HUDEP-2 (cell line): Measurements from ENCODE around the gene MAML3.

Source experiments
- DNase-seq, 76 experiments: peaks; one replicate each; lab custom pipeline; 2025; ENCODE audit not compliant: unreplicated experiment in 76 of 76; lab: John Stamatoyannopoulos, UW

The MAML3 gene

GRCh38 chr4:139934708-139935195 is 219.2 kb downstream of the MAML3 start:
- DNase-seq = no peak

- no peak for DNase-seq
Measured at GRCh38 chr4:139934057-139934707, 219.8 kb downstream of the MAML3 start.

- DNase-seq = no peak
Measured at GRCh38 chr4:139933541-139933940, 220.4 kb downstream of the MAML3 start.

- DNase-seq = peak in 1 of 76 experiments; percentile 1
Measured at GRCh38 chr4:139933104-139933503, 220.9 kb downstream of the MAML3 start.

- DNase-seq = no peak
Measured at GRCh38 chr4:139924782-139925181, 229.2 kb downstream of the MAML3 start.

- no peak for DNase-seq
Measured at GRCh38 chr4:139922406-139923024, 231.5 kb downstream of the MAML3 start.

GRCh38 chr4:139921429-139922184 is 232.4 kb downstream of the MAML3 start:
- DNase-seq = no peak

- DNase-seq = no peak
Measured at GRCh38 chr4:139920486-139921002, 233.4 kb downstream of the MAML3 start.

- DNase-seq = no peak
Measured at GRCh38 chr4:139919521-139919920, 234.5 kb downstream of the MAML3 start.

- DNase-seq = no peak
Measured at GRCh38 chr4:139919004-139919403, 235.0 kb downstream of the MAML3 start.

- no peak for DNase-seq
Measured at GRCh38 chr4:139918591-139918990, 235.4 kb downstream of the MAML3 start.

GRCh38 chr4:139917896-139918295 is 236.1 kb downstream of the MAML3 start:
- DNase-seq = no peak

- DNase-seq = no peak
Measured at GRCh38 chr4:139916041-139916440, 237.9 kb downstream of the MAML3 start.

GRCh38 chr4:139915037-139915436 is 238.9 kb downstream of the MAML3 start:
- DNase-seq = no peak

GRCh38 chr4:139913995-139914598 is 239.9 kb downstream of the MAML3 start:
- DNase-seq = no peak

- no peak for DNase-seq
Measured at GRCh38 chr4:139913398-139913990, 240.5 kb downstream of the MAML3 start.

- DNase-seq = no peak
Measured at GRCh38 chr4:139912445-139912844, 241.5 kb downstream of the MAML3 start.

GRCh38 chr4:139910106-139910505 is 243.9 kb downstream of the MAML3 start:
- DNase-seq = no peak

- no peak for DNase-seq
Measured at GRCh38 chr4:139908636-139909437, 245.1 kb downstream of the MAML3 start.
